H1 (cell line): ENCODE data around the gene ZNF530.

Source experiments
- EGR1 ChIP-seq: IDR thresholded peaks from 2 replicates; pipeline ENCODE4 v1.6.1; 2011; ENCODE audit warnings: low read depth, low read length, borderline replicate concordance
- GABPA ChIP-seq: IDR thresholded peaks from 2 replicates; pipeline ENCODE4 v1.6.1; 2011; ENCODE audit warnings: mild to moderate bottlenecking, low read length, moderate library complexity, borderline replicate concordance; ENCODE audit not compliant: insufficient read depth
- POLR2AphosphoS5 ChIP-seq: IDR thresholded peaks from 2 replicates; pipeline ENCODE4 v1.6.1; 2011; ENCODE audit warnings: low read depth, low read length

DNA sequence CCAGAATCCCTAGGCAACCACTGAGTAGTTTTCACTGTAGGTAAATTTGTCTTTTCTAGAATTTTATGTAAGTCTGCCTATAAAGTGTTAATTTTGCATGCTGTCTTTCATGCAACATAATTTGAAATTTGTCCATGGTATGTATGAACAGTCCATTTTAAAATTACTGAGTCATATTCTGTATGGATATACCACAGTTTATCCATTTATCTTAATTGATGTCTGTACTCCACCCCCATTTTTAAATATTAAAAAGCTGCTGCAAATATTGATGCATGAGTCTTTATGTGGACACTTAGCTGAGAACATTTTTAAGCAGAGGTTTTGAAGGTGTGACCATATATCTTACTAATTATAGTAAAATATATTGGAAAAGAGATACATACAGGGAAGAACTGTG lies 23.4 kb downstream of the ZNF530 start:
- TF ChIP-seq GABPA = no peak
- TF ChIP-seq EGR1 = no peak
- no peak for TF ChIP-seq POLR2AphosphoS5
